ENCODE measurements around the gene E2F6.
"Not testable (repeated sequence)": the region's sequence is repeated elsewhere in the genome, so short reads cannot be mapped to it uniquely, and the experiment has no call there.

Gene E2F6

DNA sequence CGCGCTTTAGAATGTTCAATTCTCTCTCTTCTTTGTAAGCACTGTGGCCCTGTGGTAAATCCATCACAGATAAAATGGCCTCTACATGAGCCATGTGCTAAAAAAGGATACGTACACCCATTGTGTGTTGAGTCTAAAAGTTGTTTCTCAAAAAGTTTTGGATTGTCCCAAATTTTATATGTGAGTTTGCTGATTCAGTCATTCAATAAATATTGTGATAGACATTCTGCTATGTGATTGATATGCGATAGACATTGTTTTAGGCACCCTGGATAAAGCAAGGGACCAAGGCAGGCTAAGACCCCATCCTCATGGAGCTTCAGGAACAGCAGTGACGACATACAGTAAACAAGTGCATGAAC, 53.5 kb downstream of the E2F6 start:
- no peak for DNase-seq (ENCODE audit: low read depth)

DNA sequence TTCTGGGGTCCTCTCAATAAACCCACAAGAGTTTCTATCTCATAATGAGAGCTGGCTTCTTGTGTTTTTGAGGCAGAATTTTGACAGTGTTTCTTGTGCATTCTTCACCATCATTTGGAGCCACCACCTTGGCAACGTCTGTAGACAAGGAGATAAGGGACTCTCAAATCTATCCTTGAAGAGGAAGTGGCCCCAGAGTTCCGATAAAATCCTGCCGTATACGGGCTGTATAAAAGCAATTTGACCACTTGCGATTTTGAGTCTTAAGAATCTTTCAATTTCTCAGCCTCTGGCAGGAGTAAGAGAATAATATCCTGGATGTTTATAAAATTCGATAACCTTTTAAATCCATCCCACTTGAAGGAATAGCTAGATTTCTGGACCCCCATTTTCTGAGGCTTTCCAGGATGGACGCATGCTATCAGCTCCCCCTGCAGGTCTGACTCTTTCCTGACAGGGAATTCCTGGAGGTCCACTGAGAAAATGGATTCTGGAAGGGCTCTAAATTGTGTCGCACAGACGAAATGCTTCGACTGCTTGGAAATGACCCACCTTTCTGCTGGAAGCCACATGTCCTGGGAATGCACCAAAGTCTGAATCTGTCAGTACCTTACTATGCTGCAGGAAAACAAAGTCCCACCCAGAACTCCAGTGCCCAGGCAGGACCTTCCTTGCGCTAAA, 54.1 kb downstream of the E2F6 start:
- no peak for DNase-seq (ENCODE audit: low read depth)

DNA sequence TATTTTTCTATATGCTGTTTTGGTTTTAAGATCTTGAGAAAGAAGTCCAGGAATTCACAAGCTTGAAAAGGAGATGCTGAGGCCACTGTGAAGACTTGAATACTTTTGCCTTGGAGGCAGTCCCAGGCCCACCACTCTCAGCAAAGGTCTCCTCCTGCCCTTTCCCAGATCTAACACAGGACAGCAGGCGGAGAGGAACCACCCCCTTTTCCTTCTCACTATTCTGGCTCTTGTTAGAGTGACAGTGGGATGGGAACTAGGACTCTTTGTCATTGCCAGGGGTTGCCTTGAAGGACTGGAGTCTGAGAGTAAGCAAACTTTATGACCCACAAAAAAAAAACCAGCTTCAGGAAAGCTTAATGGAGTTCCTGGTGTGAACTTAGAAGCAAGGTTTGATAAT, 54.7 kb downstream of the E2F6 start:
- DNase-seq (ENCODE audit: low read depth): no peak

DNA sequence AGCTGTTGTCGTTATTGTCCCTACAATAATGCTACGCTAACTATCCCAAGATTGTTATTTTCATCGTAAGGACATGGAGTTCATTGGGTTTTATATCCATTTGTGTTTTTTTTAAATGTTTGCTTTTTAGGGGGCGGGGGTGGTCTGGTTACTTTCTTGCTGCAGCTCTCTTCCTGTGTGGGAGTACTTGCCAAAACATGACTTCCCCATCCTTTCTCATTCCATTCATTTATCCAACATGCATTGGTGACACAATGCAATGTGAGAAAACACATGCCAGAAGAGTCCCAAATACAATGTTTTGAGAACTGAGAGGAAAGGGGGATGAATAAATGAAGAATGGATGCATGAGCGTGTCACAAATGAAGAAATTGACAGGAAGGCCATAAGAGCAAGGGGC, 55.9 kb downstream of the E2F6 start:
- DNase-seq (ENCODE audit: low read depth): no peak

DNA sequence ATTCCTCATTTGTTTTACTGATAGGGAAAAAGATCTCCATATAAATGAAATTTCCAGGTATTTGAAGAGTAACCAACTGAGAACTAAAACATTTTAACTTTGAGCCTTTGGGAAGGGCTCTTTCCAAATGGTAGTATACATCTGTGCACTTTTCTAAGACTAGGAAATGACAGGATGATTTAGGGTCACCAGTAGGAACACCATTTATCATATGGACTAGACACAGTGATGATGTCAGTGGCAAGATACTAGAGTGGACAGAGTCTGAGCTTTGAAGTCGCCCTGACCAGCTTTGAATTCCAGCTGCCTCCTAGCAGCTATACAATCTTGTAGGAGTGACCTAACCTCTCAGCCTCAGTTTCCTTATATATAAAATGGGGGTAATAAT, 56.4 kb downstream of the E2F6 start:
- DNase-seq (ENCODE audit: low read depth): no peak

DNA sequence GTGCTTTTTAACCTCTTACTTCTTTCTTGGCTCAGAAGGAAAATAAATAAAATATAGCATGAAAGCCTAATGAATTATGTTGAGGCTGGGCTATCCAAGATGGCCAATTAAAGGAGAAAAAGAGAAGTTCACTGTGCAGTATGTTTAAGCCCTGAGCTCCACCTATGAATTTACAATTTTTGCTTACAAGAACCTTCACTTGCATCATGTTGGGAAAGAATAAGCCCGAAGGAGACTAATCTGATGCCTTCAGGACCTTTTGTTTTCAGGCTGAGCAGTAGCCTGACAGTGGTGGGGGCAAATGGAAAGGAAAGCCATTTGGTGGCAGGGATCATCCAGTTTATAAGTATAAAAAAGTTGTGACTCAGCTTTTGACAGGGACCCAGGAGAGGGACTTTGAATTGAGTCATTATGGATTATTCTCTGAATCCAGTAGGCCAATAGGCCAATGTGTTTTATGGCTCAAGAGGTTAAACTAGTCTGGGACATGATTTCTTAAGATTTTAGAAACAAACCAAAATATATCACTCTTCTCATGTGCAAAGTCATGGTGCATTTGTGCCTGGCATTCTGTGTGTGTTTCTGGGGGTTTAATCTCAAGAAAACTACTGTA, 56.9 kb downstream of the E2F6 start:
- no peak for DNase-seq (ENCODE audit: low read depth)

DNA sequence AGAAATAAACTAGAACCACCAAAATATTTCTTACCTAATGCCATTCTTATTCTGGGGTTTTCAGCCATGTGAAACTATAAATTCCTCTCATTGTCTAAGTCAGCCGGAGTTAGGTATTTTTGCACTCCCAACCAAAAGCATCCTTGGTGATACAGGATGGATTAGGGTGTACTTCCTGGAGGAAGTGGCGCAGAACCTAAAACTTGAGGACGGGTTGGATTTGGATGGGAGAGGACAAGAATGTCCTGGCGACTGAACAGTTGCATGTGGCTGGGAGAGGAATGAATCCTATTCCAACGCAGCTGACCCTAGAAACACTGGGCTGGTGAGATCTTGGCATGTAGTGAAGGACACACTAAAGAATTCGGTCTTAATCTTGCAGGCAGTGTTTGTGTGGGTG, 58.5 kb downstream of the E2F6 start:
- no peak for DNase-seq (ENCODE audit: low read depth)

DNA sequence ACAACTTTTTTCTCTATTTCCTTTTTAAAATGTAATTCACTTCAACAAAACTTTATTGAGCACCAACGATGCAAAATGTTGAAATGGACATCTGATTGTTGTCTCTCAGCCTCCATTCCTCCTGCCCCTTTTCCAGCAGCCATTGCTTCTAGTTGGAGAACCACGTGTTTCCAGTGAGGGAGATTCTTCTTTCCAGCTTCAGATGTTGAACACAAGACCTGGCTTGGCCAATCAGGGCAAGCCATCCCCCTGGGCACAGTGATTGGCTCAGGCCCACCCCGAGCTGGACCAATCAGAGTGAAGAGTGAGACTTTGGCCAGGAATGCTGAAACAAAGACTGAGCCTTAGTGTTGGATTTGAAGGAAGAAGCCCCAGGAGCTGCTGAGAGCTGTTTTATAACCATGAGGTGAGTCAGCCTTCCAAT, 59.0 kb downstream of the E2F6 start:
- no peak for DNase-seq (ENCODE audit: low read depth)

DNA sequence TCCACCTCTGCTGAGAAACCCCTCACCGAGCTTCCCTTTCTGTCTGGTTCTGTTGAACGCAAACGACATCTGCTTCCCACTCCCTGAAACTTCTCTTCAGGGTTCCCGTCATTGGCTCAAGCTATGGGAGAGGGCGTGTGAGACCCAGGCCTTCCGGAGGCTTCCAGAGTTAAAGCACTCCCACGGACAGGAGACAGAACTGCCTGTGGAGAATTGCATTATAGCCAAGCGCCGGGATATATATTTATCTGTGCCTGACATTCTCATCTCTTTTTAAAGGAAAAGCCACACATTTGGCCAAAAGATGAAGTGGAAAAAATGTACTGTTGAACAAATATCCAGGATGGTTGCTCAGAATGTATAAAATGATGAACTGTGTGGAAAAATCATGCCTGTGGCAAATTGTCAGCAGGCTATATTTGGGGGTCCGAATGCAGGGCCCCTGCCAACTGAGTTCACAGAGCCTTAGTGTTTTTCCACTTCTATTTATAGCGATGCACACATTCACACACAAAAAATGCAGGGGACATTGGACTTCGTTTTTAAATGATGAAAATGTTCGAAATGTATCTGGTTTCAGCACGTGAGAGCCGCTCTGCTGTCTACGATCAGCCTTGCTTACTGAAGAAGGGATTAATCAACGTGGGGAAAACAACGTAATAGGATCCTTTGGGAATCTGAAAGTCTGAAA, 59.5 kb downstream of the E2F6 start:
- no peak for DNase-seq (ENCODE audit: low read depth)

DNA sequence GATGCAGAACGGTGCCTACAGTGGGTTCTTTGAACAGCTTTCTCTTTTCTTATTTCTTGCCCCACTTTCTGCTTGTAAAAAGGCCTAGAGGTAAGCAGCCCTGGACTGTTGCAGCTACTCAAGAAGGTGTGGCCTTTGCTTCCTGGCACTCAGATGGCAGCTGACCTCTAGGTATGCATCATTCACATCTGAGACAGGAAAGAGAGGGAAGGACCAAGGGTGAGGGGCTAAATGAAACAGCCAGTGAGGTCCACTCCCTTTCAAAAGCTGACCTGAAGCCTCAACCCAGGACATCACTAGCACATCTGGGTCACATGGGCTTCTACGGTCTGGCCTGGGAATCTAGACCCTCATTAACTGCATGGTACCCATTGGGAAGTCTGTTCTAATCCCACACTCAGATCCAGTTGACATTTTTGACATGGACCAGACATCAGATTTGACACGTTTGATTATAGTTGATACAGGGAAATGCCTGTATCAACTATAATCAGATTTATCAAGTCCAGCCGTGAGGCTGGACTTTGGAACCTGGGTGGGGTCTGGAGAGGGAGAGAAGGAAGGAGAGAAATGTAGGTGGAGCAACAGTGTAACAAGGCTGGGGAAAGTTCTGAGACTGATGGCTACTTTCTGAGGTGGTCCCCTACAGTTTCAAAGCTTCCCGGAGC, 60.2 kb downstream of the E2F6 start:
- no peak for DNase-seq (ENCODE audit: low read depth)

DNA sequence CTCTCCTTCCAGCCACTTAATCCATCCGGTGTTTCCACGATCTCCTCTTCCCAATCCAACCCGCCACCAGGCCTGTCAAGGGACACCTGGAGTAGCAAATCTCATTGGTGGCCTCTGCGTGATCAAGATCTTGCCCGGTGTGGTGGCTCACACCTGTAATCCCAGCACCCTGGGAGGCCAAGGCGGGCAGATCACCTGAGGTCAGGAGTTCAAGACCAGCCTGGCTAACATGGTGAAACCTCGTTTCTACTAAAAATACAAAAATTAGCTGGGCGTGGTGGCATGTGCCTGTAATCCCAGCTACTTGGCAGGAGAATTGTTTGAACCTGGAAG, 60.9 kb downstream of the E2F6 start:
- DNase-seq (ENCODE audit: low read depth): not testable (repeated sequence)

DNA sequence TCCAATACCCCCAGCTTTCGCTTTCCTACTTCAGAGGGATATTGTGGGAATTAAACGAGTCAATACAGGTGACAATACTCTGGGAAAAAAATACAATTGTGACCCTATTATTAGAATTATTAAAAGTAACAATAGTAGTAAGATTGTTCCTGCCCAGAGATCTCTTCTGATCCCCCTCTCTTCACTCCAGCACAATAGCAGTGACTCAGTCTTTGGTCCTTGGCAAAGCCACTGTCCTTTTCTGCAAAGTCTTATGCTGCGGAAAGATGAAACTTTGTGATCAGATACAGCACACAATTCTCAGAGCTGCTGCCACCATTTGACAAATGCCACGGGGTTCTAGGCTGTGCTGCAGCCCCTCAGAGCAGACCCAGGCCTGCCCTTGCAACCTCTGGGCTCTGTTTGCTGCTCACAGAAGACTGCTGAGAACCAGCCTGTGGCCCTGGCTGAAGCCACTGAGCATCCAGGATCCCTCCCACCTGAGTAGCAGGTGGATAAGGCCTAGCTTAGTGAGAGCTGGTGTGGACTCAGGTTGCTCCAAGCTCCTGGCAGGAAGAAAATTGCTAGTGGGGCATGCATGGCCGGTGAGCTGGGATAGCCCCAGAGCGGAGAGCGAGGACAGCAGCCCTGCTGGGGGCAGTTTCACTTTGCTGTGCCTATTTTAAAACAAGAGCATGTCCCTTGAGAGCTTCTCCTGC, 61.4 kb downstream of the E2F6 start:
- no peak for DNase-seq (ENCODE audit: low read depth)

DNA sequence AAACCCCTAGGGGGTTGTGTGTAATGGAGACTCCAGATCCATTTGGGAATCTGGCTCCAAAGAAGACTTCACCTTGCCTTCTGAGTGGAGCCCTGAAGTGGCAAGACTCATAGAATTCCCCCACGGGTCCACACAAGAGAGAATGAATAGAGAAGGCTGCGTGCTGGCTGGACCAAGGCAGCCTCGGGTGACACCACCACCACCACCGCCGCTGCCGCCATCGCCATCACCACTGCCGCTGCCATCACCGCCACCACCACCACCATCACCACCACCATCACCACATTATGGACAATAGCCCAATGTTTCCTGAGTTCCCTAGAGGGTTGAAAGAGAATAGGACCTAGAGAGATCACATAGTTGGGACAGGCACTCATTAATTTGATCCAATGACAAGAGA, 63.5 kb downstream of the E2F6 start:
- no peak for DNase-seq (ENCODE audit: low read depth)

DNA sequence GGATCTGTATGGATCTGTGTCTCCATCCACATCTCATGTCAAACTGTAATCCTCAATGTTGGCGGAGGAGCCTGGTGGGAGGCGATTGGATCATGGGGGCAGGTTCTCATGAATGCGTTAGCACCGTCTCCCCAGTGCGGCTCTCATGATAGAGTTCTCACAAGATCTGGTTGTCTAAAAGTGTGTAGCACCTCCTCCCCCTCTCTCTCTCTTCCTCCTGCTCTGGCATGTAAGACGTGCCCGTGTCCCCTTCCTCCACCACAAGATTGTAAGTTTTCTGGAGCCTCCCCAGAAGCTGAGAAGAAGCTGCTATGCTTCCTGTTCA, 66.6 kb downstream of the E2F6 start:
- DNase-seq (ENCODE audit: low read depth): no peak

DNA sequence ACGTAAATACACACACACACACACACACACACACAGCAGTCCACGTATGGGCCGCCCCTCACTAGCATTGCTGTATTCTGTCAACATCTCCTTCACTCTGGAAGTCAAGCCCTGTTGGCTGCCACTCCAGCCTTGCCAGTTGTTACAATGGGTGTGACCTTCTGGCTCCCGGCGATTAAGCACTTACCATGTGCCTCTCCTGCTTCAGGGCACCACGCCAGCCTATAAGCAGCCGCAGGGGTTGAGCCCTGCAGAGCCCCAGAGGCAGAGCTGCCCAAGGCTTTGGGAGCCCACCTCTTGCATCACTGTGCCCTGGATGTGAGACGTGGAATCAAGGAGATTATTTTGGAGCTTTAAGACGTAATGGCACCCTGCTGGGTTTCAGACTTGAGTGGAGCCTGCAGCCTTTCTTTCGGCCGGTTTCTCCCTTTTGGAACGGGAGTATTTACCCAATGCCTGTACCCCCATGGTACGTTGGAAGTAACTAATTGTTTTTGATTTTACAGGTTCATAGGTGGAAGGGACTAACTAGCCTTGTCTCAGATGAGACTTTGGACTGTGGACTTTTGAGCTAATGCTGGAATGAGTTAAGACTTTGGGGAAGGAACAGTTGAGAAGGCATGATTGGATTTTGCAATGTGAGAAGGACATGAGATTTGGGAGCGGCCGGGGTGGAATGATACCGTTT, 67.1 kb downstream of the E2F6 start:
- no peak for DNase-seq (ENCODE audit: low read depth)

DNA sequence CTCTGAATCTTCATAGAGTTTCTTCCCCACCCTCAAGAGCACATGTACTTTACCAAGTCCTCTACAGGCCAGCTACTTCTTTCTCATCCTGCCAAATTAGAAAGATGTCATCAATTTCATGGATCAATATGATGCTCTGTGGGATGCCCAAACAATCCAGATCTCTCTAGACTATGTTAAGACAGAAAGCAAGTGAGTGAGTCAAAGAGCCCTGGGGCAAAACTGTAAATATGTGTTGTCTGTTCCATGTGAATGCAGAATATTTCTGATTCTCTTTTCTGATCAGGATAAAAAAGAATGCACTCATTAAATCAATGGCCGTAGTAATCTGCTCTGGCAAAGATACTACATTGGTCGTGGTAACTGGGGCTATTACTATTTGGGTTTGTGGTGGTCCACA, 68.4 kb downstream of the E2F6 start:
- no peak for DNase-seq (ENCODE audit: low read depth)

DNA sequence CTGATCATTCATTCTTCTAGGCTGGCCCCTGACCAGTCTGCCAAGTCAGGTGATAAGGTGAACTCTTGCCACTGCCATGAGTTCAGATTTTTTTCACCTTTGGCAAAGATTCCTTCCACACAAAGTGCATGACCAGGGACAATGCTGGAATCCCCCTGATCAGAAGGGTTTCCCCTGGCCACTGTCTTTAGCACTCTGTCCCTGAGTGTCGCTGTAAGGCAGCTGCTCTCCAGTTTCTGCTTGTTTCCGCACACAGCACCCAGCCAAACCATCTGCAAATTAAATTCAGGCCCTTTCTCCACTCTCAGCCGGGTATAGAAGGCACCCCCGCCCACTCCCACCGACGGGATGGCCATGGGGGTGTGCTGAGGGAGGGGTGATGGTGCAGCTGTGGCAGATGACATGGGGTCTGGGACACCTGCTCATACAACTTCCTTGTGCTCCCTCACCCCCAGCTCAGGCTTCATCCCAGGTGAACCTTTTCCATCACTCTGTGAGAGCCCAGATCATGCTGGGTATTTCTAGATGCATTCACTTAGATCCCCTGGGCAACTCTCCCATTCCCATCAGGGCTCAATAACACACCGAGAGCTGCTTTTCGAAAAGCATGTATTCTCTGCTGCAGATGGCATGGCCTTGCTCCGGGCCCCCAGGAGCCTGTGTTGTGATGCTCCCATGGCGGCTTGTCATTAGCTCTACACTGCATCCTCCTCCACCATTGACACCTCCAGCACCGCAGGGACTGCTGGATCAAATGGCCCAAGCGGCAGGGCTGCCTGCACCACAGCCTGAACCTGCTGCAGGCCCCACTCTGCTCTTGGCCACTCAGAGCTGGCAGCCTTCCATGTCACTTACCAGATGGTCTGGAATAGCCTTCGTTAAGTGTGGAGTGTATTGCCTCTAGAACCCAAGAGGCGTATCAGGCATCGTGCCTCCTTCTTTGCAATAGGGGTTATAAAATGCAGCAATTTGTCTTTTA, 69.2 kb downstream of the E2F6 start:
- no peak for DNase-seq (ENCODE audit: low read depth)

DNA sequence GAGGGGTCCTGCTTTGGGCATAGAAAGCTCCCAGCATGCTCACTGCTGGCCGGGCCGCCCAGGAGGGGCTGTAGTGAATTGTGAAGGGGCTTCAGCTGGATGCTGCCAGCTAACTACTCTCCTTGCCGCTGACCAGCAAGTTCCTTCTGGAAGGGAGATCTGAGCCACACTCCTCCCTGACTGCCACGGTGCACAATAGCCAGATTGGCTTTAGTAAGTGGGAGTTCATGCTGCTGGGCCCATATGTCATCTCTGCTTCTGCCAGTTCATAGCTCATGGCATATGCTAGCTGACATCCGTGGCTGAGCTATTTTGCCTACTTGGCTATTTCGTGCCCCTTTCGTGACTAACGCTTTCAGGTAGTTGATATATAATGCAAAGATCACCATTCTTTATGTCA, 69.9 kb downstream of the E2F6 start:
- no peak for DNase-seq (ENCODE audit: low read depth)

DNA sequence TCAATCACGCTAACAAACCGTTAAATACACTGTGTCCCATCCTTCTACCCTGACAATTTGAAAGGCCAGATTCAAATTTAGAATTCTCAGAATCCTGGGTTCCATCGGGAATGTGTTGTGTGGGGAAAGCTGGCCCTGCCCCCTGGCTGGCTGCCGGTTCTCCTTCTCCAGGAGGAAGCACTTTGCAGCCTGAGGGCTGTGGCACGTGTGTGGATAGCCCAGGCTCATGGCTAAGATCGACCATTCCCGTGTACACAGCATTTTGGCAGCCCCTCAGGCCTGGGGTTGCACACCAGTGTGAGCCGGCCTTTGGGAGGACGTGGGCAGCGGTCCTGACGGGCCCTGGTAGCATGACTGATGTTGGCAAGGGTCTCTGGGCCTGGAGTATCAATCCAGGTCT, 70.6 kb downstream of the E2F6 start:
- DNase-seq (ENCODE audit: low read depth): no peak

All from T-helper 22 cell (primary cell).